Suprapubic skin (tissue), 3 donors: ENCODE results near the gene MRPS23.

Source experiments
- EP300 ChIP-seq: sonication (generic); formaldehyde crosslinking; IDR thresholded peaks from one replicate; pipeline ENCODE4 v1.6.1; 2017; ENCODE audit warnings: antibody characterized with exemption
- POLR2A ChIP-seq, 2 donors: fragments of 450-650 bp; IDR thresholded peaks; one replicate each; pipeline ENCODE4 v1.6.1; 2017; ENCODE audit warnings: antibody characterized with exemption in 2 of 2, mild to moderate bottlenecking in 2 of 2, moderate library complexity in 2 of 2
- TF ChIP-seq, protein P1 (sequence below), 2 donors: fragments of 200-600 bp in 1 of 2; fragments of 450-650 bp in 1 of 2; sonication (generic) in 1 of 2; IDR thresholded peaks; one replicate each; pipeline ENCODE4 v1.5.1; 2016 to 2019; ENCODE audit warnings: antibody characterized with exemption in 2 of 2, mild to moderate bottlenecking in 1 of 2, moderate library complexity in 1 of 2

DNA sequence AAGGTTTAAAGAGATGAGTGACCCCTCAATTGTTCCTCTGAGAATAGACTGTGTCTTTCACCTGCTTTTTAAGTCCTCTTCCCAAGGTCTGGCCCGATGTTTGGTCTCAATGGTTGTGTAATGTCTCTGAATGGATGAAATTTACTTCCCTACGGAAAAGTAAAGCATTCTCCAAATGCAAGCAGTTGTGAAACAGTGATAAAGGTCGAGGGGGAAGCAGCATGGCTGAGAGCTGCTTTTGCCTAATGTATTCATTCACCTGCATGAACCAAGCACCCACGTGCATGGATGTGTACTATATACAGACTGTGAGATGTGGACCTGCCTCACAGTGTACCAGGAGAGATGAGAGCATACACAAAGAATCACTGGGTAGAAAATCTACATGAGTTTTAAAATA is 11.4 kb downstream of the MRPS23 start:
- TF ChIP-seq, protein P1, sequence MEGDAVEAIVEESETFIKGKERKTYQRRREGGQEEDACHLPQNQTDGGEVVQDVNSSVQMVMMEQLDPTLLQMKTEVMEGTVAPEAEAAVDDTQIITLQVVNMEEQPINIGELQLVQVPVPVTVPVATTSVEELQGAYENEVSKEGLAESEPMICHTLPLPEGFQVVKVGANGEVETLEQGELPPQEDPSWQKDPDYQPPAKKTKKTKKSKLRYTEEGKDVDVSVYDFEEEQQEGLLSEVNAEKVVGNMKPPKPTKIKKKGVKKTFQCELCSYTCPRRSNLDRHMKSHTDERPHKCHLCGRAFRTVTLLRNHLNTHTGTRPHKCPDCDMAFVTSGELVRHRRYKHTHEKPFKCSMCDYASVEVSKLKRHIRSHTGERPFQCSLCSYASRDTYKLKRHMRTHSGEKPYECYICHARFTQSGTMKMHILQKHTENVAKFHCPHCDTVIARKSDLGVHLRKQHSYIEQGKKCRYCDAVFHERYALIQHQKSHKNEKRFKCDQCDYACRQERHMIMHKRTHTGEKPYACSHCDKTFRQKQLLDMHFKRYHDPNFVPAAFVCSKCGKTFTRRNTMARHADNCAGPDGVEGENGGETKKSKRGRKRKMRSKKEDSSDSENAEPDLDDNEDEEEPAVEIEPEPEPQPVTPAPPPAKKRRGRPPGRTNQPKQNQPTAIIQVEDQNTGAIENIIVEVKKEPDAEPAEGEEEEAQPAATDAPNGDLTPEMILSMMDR (IDR thresholded peaks at IDR 0.05), result no peak
- no peak for TF ChIP-seq POLR2A (IDR thresholded peaks at IDR 0.05)
- no peak for TF ChIP-seq EP300
